SW 1271 (cell line): ENCODE results near the gene SEC14L1.
"Not testable (repeated sequence)": the region's sequence is repeated elsewhere in the genome, so short reads cannot be mapped to it uniquely, and the experiment has no call there.

Source experiments
- DNase-seq, 2 experiments: peaks; one replicate each; lab custom pipeline; 2025; lab: John Stamatoyannopoulos, UW

The SEC14L1 gene

DNA sequence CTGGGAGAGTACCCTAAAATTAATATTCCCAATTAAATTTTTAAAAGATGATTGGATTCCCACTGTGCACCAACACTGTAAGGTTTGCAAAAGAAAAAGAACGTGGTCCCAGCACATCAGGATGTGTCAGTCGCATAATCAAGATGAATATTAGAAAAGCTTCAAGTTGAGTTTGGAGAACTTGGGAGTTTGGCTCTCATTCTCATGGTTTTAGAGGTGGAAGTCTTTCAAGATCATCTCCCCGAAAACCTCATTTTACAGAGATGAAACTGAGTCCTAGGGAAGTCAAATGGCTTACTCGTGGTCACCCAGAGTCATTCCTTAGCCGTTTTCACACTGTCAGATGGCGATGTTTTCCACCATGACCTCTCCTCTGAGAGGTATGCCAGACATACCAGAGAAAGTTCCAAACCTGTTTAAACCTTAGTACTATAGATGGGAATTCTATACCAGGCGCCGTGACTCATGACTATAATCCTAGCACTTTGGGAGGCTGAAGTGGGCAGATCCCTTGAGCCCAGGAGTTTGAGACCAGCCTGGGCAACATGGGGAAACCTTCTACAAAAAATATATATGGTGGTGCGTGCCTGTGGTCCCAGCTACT, 1.2 kb downstream of the SEC14L1 start:
- DNase-seq, result peak in 1 of 2 experiments; percentile 29

DNA sequence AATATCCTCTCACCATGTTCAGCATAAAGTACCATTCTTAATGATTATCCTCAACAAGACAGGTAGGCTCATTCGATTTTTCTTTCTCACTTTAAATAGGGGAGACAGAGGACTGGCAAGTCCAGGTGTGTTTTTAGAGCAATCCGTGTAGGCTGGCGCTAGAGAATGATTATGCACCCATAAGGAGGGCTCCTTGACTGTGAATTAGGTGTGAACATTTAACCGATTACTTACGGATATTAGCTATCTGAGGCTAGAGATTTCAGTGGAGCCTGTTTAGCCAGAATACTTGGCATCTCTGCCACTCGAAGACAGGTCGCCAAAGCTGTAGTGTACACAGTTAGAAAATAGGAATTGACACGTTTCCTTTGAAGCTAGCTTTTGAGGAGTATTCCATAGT, 1.9 kb downstream of the SEC14L1 start:
- DNase-seq, result no peak

DNA sequence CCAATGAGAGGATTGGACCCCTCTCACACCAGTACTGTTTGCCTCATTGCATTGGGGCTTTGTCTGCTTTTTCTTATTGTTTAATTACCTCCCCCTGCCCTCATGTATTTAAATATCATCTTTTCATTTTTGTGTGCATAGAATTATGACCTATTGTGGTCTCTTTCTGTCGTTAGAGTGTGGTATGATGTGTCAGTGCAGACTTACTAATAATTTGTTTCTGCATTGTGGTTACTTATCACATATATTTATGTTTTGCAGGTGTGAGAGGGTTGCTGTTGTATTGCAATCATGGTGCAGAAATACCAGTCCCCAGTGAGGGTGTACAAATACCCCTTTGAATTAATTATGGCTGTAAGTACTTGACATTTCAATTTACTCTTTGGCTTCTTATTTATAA, 2.5 kb downstream of the SEC14L1 start:
- no peak for DNase-seq

DNA sequence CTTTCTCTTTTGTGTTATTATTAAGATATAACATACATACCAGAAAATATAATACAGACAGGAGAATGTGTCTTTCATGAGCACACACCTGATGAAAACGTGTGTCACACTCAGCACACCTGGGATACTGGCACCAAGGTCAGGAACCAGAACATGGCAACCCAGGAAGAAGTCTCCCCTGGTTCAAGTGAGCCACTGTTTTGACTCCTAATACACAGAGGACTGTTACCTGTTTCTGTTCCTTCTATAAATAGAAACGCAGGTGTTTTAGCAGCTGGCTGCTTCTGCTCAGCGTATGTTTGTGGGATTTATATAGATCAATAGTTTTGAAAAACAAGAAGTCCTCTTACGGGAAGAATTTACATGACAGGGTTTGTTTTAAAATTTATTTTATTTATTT, 3.5 kb downstream of the SEC14L1 start:
- no peak for DNase-seq

DNA sequence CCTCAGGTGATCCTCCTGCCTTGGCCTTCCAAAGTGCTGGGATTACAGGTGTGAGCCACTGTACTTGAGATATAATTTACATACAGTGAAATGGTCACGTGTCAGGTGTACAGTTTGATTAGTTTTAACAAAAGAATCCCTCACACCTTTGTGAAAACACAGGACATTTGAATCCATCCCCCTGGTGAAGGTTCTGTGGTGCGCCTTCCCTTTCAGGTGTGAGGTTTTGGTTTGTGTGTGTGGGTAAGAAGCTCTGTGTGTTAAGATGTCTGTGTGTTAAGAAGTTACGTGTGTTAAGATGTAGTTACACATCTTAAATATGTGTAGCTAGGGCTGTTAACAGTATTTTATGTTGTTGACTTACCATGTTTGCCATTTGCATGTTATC, 4.4 kb downstream of the SEC14L1 start:
- DNase-seq, result no peak

DNA sequence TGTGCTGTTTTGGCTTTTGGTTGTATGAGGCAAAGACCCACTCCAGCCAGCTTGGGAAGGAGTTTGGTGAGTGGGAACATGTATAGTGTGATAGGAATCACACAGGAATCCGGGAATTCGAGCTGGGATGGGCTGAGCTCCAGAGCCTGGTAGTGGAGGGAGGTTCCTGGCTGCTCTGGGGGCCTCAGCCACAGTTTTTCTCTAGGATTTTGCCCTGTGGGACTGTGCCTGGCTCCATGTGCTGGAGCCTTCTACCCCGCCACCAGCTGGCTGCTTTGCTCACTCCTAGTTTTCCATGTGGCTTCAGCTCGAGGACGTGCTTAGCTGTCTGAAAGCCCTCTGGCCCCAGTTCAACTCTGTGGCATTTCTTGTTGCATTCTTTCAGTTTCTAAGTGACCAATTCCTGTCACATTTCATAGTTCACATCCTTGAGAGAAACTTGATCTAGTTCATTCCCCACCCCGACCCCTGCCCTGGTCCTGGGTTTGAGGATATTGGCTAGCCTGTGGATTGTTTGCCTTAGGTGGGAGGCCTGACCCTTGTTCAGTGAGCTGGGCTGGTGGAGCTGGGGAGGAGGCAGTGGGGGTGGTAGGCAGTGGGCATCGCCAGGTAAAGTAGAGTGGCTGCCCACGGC, 5.0 kb downstream of the SEC14L1 start:
- peak in 1 of 2 experiments; percentile 79 for DNase-seq

DNA sequence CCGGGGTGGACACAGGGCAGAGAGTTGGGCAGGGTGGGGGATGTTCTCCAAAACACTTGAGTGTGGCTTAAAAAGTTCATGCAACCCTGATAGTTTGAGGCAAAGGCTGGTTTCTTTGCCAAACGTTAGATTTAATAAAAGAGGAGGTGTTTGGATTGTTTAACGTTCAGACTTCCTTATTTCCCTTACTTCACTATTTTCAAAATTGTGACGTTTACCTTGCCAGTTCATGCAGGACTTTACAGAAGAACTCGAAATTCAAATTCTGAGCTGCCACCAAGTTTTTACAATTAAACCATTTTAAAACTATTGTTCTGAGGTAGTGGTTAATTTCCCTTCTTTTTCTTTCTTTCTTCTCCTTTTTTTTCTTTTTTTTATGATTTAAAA, 5.5 kb downstream of the SEC14L1 start:
- no peak for DNase-seq

DNA sequence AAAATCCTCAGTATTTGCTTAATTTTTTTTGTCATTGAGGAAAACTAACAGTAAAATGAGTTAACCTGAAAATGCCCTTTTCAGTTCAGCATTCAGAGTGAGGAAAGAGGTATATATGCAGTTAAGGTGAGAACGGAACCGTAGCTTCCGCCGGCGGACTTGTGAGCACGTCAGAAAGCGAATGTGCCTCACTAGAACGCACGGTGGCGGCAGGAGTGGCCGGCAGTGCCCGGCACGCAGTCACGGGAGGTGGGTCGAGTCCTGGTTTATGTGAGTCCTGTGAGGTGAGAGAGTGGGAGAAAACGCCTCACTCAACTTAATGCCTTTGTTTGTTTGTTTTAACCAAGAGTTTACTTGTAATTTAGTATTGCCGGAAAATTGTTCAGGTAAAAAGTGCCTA, 6.1 kb downstream of the SEC14L1 start:
- no peak for DNase-seq

DNA sequence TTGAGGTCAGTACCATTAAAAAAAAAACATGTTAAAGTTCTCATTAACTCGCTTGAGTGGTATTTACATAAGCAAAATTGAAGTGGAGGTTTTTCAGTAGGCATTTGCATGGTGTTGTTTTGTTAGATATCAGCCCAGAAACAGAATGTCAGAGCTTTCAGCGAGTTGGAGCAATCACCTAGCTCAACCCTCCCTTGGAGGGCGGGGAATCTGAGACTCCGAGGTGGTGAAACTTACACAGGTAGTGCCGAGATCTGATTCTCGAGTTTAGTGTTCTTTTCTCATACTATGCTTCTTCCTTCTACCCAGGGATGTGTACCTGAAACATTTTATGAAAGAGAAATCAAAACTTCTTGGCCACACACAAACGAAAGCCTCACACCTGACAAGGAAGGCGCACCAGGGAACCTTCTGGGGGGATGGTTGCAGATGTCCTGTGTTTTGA, 6.6 kb downstream of the SEC14L1 start:
- DNase-seq, result no peak

DNA sequence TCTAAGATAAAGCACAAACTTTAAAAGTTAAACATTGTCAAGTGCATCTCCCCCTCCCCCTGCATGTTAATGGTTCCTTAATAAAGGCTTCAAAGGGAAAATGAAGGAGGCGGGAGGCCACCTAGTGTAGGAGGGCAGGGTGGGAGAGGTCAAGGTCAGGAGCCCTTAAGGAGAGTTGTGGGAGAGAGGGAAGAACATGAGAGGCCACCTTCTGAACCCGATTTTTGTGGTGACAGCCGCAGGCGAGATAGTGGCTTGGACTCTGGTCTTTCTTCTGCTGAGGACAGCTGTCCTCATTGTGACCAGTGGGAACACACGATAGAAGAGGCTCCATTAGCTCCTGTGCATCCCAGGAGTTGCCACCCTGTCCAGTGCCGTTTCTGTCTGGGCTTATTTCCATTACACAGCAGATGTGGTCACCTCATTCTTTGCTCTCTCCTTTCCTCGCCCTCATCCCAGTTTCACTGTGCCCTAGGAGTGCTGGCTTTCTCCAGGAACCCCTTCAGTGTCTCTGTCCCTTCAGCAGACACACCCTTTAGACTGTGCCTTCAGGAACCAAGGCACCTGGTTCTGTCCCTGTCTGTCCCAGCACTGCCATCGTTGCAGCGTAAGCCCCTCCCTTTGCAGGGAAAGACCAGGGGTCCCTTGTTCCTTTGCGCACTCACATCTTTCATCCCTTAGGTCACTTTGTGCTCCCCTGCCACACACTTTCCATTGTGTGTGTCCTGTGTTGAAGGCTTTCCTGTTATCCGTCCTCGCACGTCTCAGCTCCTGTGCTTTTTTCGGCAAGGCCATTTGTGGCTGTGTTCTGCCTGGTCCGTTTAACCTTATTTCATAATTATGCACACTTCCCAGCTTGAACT, 7.5 kb downstream of the SEC14L1 start:
- no peak for DNase-seq

DNA sequence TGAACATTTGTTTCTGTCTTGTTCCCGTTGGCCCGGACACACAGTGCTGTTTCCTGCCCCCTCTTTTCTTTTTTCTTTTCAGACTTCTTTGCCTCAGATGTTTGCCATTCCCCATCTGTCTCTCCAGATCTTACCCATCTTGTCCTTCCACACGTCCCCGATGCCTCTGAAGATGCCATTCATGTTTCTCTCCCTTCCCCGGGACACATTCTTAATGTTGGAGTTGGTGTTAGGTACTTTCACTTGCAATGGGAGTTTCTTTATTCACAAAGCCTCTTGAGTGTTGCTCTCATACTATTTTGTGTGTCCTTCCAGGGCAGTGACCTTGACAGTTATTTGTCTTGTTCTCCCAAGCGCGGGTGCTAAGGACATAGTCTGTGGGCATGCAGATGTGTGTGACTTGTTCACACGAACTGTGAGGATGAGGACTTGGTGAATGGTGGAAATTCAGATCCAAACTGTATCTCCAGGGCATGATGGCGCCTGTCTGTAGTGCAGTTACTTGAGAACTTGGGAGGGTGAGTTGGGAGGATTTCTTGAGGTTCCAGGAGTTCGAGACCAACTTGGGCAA, 8.3 kb downstream of the SEC14L1 start:
- DNase-seq, result no peak

DNA sequence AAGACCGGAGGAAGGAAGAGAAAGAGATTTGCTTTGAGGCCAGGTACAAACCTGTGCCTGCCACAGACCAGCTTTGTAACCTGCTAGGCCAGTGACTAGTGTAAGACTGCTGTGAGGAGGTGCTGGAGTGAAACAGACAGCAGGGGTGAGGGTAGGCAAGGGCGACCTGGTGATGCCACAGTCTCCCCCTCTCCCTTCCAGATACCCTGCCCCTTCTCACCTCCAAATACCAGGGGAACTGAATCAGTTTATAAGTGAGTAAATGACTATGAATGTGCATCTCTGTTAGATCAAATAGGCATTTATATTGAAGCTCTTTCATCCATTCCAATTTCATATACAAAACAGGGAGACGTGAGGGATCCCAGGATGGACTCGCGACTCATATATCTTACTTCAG, 9.4 kb downstream of the SEC14L1 start:
- DNase-seq, result no peak

DNA sequence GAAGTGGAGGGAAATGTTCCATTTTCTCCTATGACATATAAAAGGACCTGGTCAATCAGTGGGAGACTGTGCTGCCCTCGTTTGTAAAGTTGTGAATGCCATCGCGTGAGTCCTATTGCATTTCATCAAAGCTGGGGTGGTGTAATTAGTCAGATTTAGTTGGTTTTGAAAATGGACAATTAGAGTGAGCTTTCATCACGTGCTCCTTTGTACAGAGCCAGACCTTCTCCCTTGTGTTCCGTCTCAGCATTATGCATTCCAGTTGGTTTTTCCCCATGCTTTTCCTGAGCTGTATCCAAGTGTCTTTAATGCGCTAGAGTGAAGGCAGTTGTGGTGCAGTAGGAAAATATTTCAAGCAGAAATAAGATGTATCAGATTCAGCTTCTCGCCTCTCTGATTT, 10.4 kb downstream of the SEC14L1 start:
- no peak for DNase-seq

DNA sequence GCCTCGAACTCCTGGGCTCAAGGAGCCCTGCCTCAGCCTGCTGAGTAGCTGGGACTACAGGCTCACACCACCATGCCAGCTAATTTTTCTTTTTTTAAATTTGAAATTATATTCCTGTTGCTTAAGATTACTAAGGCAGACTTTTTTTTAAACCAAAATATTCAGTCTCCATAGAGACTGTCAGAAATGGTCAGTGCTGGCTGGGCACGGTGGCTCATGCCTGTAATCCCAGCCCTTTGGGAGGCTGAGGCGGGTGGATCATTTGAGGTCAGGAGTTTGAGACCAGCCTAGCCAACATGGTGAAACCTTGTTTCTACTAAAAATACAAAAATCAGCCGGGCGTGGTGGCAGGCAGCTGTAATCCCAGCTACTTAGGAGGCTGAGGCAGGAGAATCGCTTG, 11.3 kb downstream of the SEC14L1 start:
- not testable (repeated sequence) for DNase-seq

DNA sequence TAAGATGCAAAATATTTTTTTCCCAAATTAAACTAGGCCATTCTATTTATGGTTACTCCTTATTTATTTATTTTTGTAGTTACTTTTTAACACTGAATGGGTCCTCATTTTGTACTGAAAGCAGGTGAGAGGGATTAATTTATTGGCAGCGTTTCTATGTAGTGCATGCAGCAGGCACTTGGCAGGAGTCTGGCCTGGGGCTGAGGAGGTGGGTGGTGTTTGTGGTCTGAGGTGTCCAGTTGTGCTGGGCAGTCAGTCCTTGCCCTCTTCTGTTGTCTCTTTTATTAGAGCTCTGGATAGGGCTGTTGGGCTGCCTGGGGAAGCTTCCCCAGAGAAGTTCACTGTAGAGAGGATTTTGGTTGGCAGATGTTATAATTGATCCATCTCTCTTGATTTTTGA, 12.7 kb downstream of the SEC14L1 start:
- no peak for DNase-seq

DNA sequence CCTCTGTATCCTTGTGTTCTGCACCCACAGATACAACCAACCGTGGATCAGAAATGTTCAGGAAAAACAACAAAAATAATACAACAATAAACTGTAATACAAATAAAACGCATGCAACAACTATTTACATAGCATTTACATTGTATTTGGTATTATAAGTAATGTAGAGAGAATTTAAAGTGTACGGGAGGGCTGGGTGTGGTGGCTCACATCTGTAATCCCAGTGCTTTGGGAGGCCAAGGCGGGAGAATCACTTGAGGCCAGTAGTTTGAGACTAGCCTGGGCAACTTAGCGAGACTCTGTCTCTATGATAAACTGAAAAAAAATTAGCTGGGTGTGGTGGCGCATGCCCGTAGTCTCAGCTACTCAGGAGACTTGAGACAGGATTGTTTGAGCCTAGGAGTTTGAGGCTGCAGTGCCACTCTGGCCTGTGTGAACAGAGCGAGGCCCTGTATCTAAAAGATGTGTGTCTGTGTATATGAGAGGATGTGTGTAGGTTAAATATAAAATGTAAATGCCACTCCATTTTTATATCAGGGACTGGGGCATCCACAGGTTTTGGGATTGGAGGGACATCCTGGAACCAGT, 13.3 kb downstream of the SEC14L1 start:
- DNase-seq, result no peak

DNA sequence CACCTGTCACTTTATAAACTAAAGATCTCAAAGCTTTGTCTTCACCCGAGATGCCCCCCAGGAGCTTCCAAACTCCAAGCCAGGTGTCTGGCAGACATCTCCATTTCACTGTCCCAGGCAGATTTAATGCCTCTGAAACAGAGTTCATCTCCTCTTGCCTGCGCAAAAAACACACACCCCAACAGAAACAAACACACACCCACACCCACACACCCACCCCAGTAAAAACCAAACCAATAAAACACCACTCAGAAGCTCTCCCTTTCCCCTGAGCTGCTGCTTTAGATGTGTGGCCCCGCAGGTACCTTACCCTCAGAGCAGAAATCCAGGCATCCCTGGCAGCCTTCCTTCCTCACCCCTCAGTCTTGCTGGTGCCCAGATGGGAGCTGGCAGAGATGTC, 14.4 kb downstream of the SEC14L1 start:
- DNase-seq, result no peak

DNA sequence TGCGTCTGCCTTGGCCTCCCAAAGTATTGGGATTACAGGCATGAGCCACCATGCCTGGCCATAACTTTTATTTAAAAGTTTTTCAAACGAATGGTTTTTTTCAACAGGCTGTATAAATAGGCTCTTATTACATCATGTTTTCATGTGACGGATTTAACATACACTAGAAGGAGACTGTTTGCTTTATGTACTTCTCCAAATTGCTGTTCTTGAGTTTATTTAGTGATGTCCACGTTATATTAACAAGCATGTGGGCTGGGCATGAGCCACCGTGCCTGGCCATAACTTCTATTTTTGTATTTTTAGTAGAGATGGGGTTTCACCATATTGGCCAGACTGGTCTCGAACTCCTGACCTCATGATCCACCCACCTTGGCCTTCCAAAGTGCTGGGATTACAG, 17.0 kb downstream of the SEC14L1 start:
- DNase-seq, result not testable (repeated sequence)

DNA sequence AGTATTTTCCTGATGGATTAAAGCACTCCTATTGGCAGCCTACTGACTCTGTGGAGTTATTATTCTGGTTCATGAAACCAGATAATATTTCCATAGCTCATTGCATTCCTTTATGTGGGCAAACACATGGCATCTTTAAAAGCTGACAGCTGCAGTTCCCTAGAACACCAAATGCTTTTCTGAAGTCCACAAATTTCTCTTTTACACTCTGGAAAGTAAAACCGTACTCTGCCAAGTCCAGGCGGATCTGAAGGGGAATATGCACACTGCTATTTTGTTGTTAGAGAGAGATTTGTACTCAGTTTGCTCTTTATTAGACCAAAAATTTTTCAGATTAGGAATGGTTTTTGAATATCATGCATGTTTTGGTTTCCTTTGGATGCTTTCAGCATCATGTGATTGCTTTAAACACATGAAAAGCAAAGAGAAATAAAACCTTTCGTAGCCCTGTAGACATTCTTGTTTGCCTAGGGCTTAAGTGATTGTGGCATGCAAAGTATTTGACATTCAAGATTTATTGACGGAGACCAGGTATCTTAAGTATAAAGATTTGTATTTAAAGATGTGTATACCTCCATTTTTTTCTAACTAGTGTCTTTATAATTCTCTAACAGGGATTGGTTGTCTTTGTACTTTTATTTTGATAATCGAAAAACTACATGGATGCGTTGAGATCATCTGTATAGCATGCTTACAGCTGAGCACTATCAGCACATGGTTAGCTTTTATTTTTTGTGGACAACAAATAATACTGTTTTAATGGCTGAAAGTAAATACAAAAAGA, 19.5 kb downstream of the SEC14L1 start:
- no peak for DNase-seq

DNA sequence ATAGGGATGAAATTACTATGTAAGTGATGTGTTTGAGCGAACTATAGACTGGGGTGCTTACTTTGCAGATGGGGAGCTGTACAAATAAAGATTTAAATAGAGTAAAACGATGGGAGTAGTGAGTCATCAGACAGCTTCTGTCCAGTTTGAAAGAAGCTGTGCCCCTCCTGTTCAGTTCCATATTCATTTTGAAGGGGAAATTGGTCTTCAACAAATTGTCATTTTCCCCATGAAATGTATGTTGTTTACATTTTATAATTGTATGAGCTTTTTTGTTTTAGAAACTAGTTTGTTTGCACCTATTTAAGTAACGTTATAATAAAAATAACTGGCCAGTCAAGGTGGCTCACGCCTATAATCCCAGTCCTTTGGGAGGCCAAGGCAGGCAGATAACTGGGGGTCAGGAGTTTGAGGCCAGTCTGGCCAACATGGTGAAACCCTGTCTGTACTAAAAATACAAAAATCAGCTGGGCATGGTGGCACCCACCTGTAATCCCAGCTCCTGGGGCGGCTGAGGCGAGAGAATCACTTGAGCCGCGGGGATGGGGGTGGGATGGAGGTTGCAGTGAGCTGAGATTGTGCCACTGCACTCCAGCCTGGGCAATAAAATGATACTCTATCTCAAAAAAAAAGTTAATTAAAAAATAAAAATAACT, 20.2 kb downstream of the SEC14L1 start:
- no peak for DNase-seq

DNA sequence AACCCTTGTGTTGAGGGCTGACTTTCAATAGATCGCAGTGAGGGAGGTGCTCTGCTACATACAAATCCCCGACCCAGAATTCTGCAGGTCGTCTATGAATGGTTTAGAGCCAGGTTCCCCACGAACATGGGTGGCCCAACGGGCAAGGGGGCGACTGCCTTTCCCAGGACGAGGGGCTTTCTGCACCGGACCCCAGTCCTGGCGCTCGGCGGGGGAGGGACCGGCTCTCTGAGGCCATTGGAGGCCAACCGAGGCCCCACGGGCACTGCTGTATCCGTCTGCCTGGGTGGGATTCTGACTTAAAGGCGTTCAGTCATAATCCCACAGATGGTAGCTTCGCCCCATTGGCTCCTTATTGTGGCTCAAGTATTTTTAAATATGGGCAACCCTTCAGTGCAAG, 21.2 kb downstream of the SEC14L1 start:
- no peak for DNase-seq
